ENCODE results near the gene BCL11B.

BCL11B gene

DNA sequence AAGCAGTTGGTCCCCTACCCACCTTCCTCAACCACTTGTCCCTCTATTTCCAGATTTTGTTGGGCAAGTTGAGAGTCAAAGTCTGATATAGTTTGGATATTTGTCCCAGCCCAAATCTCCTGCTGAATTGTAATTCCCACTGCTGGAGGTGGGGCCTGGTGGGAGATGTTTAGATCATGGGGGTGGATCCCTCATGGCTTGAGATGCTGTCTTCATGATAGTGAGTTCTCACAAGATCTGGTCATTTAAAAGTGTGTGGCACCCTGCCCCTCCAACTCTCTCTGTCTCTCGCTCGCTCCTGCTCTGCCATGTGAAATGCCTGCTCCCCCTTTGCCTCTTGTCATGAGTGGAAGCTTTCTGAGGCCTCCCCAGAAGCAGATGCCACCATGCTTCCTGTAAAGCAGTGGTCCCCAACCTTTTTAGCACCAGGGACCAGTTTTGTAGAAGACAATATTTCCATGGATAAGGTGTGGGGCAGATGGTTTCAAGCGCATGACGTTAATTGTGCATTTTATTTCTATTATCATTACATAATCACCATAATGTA is 37.3 kb upstream of the BCL11B start:
- DNase-seq (ENCODE audit: low spot score in 2 of 2) (no peak), ATAC-seq (ENCODE audit: low read depth) (no peak)
- Mint-ChIP-seq H3K4me1 (no peaks in the 10 kb centered on the region), H3K36me3 (no peaks in the 10 kb centered on the region), H3K9me3 (peaks cover 8% of the 10 kb centered on the region), H3K27me3 (peaks cover 2% of the 10 kb centered on the region), H3K4me3 (no peak overlapping the region), H3K27ac (no peak overlapping the region)

- peaks cover 3% of the 10 kb centered on the region for H3K36me3 Mint-ChIP-seq
- H3K4me1 Mint-ChIP-seq, result no peaks in the 10 kb centered on the region
- H3K27ac Mint-ChIP-seq, result no peak overlapping the region
- H3K4me3 Mint-ChIP-seq, result no peak overlapping the region
- peaks cover 11% of the 10 kb centered on the region for H3K9me3 Mint-ChIP-seq
- DNase-seq (ENCODE audit: low spot score in 2 of 2) (no peak), ATAC-seq (ENCODE audit: low read depth) (no peak)
- no peaks in the 10 kb centered on the region for H3K27me3 Mint-ChIP-seq
Observed at GRCh38 chr14:99304208-99304607, 32.2 kb upstream of the BCL11B start.

GRCh38 chr14:99300190-99300589 is 28.2 kb upstream of the BCL11B start:
- DNase-seq (ENCODE audit: low spot score in 2 of 2), result no peak
- no peak overlapping the region for H3K4me3 Mint-ChIP-seq
- peaks cover 2% of the 10 kb centered on the region for H3K27me3 Mint-ChIP-seq
- H3K4me1 Mint-ChIP-seq, result no peaks in the 10 kb centered on the region
- ATAC-seq (ENCODE audit: low read depth), result no peak
- peaks cover 5% of the 10 kb centered on the region for H3K36me3 Mint-ChIP-seq
- no peak overlapping the region for H3K27ac Mint-ChIP-seq
- H3K9me3 Mint-ChIP-seq, result peaks cover 14% of the 10 kb centered on the region

DNA sequence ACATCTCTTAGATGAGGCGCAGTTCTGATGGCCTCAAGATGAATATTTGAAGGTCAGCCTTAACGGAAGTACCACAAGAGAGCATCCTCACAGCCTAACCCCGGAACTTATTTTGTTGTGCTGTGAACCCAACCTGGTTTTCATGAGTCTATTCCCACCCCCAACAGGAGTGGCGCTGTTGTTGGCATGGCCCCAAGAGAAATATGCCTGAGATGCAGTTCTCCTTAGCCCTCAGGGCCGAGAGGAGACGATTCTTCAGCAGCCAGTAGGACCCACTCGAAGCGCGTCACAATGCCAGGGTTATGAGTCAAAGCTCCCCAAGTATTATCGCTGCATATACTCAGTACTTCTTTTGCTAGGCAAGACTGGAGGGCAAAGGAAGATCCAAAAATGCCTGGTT is 24.5 kb upstream of the BCL11B start:
- H3K4me3 Mint-ChIP-seq, result no peak overlapping the region
- H3K27ac Mint-ChIP-seq, result no peak overlapping the region
- no peaks in the 10 kb centered on the region for H3K4me1 Mint-ChIP-seq
- ATAC-seq (ENCODE audit: low read depth), result no peak
- H3K27me3 Mint-ChIP-seq, result peaks cover 6% of the 10 kb centered on the region
- DNase-seq (ENCODE audit: low spot score in 2 of 2), result no peak
- H3K9me3 Mint-ChIP-seq, result peaks cover 14% of the 10 kb centered on the region
- peaks cover 7% of the 10 kb centered on the region for H3K36me3 Mint-ChIP-seq

- Mint-ChIP-seq H3K4me1 (no peaks in the 10 kb centered on the region), H3K4me3 (no peak overlapping the region), H3K27ac (no peak overlapping the region), H3K36me3 (peaks cover 2% of the 10 kb centered on the region), H3K9me3 (peaks cover 3% of the 10 kb centered on the region), H3K27me3 (peaks cover 16% of the 10 kb centered on the region)
- no peak for DNase-seq (ENCODE audit: low spot score in 2 of 2)
- no peak for ATAC-seq (ENCODE audit: low read depth)
Observed at GRCh38 chr14:99289394-99290189, 17.6 kb upstream of the BCL11B start.

- Mint-ChIP-seq H3K9me3 (peaks cover 3% of the 10 kb centered on the region), H3K4me3 (no peak overlapping the region), H3K27ac (no peak overlapping the region), H3K4me1 (no peaks in the 10 kb centered on the region), H3K36me3 (peaks cover 2% of the 10 kb centered on the region), H3K27me3 (peaks cover 16% of the 10 kb centered on the region)
- no peak for DNase-seq (ENCODE audit: low spot score in 2 of 2)
- ATAC-seq (ENCODE audit: low read depth), result no peak
Observed at GRCh38 chr14:99288948-99289347, 17.0 kb upstream of the BCL11B start.

GRCh38 chr14:99287269-99287942 is 15.4 kb upstream of the BCL11B start:
- H3K4me1 Mint-ChIP-seq, result no peaks in the 10 kb centered on the region
- peaks cover 2% of the 10 kb centered on the region for H3K36me3 Mint-ChIP-seq
- no peak overlapping the region for H3K4me3 Mint-ChIP-seq
- DNase-seq (ENCODE audit: low spot score in 2 of 2) (no peak), ATAC-seq (ENCODE audit: low read depth) (no peak)
- H3K27ac Mint-ChIP-seq, result no peak overlapping the region
- peaks cover 14% of the 10 kb centered on the region for H3K27me3 Mint-ChIP-seq
- peaks cover 3% of the 10 kb centered on the region for H3K9me3 Mint-ChIP-seq

- ATAC-seq (ENCODE audit: low read depth), result no peak
- no peak overlapping the region for H3K27ac Mint-ChIP-seq
Observed at GRCh38 chr14:99286761-99287160, 14.8 kb upstream of the BCL11B start.

GRCh38 chr14:99284254-99285004 is 12.4 kb upstream of the BCL11B start:
- ATAC-seq (ENCODE audit: low read depth) (no peak), DNase-seq (ENCODE audit: low spot score in 2 of 2) (no peak)
- Mint-ChIP-seq H3K4me1 (no peaks in the 10 kb centered on the region), H3K9me3 (no peaks in the 10 kb centered on the region), H3K36me3 (no peaks in the 10 kb centered on the region), H3K27ac (no peak overlapping the region), H3K4me3 (no peak overlapping the region), H3K27me3 (peaks cover 13% of the 10 kb centered on the region)

More at GRCh38 chr14:99286761-99287160, 14.8 kb upstream of the BCL11B start:
- H3K36me3 Mint-ChIP-seq, result peaks cover under 1% of the 10 kb centered on the region
- no peaks in the 10 kb centered on the region for H3K4me1 Mint-ChIP-seq
- H3K4me3 Mint-ChIP-seq, result no peak overlapping the region
- no peak for DNase-seq (ENCODE audit: low spot score in 2 of 2)
- H3K27me3 Mint-ChIP-seq, result peaks cover 13% of the 10 kb centered on the region
- peaks cover 2% of the 10 kb centered on the region for H3K9me3 Mint-ChIP-seq

GRCh38 chr14:99282261-99283050 is 10.5 kb upstream of the BCL11B start:
- no peaks in the 10 kb centered on the region for H3K36me3 Mint-ChIP-seq
- no peak for ATAC-seq (ENCODE audit: low read depth)
- H3K4me3 Mint-ChIP-seq, result no peak overlapping the region

DNA sequence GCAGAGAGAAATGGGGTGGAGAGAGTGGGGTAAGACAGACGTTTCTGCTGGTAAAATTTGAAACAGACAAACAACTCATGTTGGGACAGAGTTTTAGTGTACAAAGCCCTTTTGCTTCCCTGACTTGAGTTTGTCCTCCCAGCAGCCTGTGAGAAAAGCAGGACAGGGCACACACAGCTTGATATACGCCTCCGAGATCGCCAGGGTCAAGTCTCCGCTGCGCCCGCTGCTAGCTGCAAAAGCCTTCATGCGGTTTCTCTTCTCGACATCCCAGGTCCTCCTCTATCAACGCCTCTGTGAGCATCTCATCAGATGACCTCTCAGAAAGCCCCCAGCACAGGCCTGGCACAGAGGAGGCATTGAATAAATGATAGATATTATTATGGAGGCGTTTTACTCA is 9.4 kb upstream of the BCL11B start:
- Mint-ChIP-seq H3K9me3 (no peaks in the 10 kb centered on the region), H3K36me3 (no peaks in the 10 kb centered on the region), H3K27me3 (peaks cover 18% of the 10 kb centered on the region), H3K4me1 (no peaks in the 10 kb centered on the region), H3K4me3 (no peak overlapping the region), H3K27ac (no peak overlapping the region)
- ATAC-seq (ENCODE audit: low read depth), result no peak
- no peak for DNase-seq (ENCODE audit: low spot score in 2 of 2)

More at GRCh38 chr14:99282261-99283050, 10.5 kb upstream of the BCL11B start:
- Mint-ChIP-seq H3K27me3 (peaks cover 12% of the 10 kb centered on the region), H3K4me1 (no peaks in the 10 kb centered on the region), H3K27ac (no peak overlapping the region), H3K9me3 (no peaks in the 10 kb centered on the region)
- DNase-seq (ENCODE audit: low spot score in 2 of 2), result no peak

- Mint-ChIP-seq H3K4me3 (no peak overlapping the region), H3K27me3 (peaks cover 20% of the 10 kb centered on the region), H3K36me3 (no peaks in the 10 kb centered on the region), H3K27ac (no peak overlapping the region), H3K9me3 (no peaks in the 10 kb centered on the region), H3K4me1 (no peaks in the 10 kb centered on the region)
- DNase-seq (ENCODE audit: low spot score in 2 of 2), result no peak
- no peak for ATAC-seq (ENCODE audit: low read depth)
Observed at GRCh38 chr14:99280852-99281251, 8.9 kb upstream of the BCL11B start.

- no peak overlapping the region for H3K27ac Mint-ChIP-seq
Observed at GRCh38 chr14:99280066-99280731, 8.2 kb upstream of the BCL11B start.

More at GRCh38 chr14:99280066-99280731, 8.2 kb upstream of the BCL11B start:
- DNase-seq (ENCODE audit: low spot score in 2 of 2) (no peak), ATAC-seq (ENCODE audit: low read depth) (no peak)
- no peaks in the 10 kb centered on the region for H3K9me3 Mint-ChIP-seq
- peaks cover 17% of the 10 kb centered on the region for H3K27me3 Mint-ChIP-seq
- H3K4me3 Mint-ChIP-seq, result no peak overlapping the region
- no peaks in the 10 kb centered on the region for H3K36me3 Mint-ChIP-seq
- no peaks in the 10 kb centered on the region for H3K4me1 Mint-ChIP-seq

All from memory B cell (primary cell).